ENCODE measurements around the gene FBXO31.

The FBXO31 gene

DNA sequence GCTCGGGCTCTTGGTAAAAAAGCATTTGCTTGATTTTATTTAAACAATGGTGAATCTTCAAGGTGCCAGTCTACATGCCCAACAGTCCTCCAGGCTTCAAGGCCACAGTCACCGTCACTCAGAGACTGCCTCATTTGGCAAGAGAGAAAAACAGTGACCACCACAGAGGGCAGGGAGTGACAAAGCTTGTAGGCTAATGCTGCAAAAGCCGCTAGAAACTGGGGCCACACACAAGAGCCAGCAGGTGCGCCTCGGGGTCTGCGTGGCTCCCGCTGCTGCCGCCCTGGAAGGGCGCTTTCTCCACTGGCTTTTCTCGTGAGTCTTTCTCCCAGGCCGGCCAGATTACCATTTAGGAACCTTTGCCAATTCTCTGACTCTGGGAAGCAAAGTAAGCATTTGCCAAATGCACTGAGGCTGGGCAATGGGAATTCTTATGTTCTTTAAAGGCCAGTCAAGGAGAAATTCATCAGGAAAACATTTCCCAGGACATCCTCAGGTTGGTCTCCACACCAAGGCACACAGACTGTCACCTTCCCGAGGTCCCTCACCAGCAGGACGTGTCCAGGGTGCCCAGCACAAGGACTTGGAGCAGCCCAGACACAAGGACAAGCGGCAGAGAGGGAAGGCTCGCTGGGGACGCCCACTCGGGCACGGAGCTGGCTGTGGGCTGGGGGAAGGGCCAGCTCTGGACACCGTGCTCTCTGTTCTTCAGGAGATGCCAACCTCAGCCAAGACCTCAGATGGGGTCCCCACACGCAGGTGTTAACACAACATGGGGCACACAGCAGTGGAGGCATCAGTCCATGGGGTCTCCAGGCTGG is 53.9 kb downstream of the FBXO31 start:
- no peak for DNase-seq (ENCODE audit: low read depth in 2 of 2)

DNA sequence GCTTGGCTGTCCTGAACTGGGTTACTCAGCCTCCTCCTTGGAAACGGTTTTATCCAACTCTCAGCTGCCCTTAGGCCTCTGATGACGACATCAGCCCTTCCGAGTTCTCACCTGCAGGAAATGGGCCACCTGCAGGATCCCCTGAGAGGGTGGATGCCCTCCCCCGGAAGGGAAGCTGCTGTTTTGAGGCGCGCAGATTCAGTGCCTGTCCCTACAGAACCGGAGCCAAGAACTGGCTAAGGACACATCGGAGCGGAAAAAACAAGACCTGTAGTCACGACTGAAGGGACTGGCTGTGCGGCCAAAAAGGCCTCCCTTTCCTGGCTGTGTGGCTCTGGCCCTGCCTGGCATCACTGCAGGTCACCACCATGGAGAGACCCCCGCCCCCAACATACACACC is 54.7 kb downstream of the FBXO31 start:
- no peak for DNase-seq (ENCODE audit: low read depth in 2 of 2)

DNA sequence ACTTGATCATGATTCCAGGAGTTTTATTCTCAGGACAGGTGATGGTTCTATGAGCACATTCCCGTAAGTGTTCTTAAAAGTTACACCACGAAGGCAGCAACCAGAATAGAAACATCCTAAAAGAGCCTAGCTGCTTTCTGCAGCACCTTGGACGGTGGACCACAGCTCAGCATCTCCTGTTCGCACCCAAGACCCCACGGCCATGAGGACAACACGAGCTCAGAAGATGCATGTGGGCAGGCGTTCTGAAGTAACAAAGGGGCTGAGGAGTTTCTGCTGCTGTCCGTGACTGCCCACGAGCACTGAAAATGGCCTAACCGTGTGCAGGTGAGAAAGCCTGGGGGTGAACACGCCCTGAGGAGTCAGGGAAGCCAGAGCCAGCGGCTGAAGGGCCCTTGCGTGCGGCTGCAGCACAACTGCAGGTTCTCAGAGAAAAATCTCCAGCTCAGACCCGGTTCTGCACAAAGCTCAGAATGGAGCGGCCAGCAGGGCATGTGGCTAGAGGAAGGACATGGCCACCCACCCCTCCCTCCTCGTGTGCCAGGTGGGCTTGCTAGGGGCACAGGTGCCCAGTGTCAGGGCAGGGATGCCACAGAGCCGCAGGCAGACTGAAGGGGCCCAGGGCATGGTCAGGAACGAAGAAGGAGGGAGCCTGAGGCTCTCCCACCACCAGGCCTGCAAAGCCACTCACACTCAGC is 55.6 kb downstream of the FBXO31 start:
- DNase-seq (ENCODE audit: low read depth in 2 of 2), result no peak

DNA sequence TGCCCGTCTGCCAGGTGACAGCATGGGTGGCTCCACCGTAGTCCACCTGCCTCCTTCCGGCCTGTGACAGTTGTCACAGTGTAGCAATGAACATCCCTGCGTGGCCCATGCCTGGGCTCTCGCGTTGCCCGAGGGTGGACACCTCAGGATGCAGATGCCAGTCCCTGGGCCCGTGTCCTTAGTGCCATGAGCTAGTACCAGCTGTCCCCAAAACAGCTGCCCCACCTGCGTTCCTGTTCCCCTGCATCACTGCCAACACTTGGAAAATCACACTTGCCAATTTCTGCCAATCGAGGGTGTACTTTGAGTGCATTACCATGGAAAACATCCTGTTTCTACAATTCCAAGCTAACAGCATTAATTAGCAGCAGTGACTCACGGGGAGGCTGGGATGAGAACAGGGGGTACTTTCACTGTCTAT is 57.4 kb downstream of the FBXO31 start:
- no peak for DNase-seq (ENCODE audit: low read depth in 2 of 2)

DNA sequence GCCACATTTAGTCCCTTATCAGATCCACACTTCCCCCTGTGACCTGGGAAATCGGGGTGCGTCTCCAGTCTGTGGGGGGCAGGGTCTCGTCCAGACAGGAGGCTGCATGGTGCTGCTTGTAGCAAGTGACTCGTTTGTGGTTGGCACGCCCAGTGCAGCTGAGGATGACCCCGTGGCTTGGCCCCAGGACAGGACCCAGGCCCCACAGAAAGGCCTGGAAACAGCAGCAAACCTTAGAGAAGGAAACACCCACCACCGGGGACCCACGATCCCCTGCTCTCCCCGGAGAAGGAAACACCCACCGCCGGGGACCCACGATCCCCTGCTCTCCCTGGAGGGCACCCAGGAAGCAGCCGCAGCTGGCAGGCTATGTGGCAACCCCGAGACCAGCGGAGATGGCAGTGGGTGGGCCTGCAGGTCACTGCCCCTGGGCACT is 58.1 kb downstream of the FBXO31 start:
- no peak for DNase-seq (ENCODE audit: low read depth in 2 of 2)

DNA sequence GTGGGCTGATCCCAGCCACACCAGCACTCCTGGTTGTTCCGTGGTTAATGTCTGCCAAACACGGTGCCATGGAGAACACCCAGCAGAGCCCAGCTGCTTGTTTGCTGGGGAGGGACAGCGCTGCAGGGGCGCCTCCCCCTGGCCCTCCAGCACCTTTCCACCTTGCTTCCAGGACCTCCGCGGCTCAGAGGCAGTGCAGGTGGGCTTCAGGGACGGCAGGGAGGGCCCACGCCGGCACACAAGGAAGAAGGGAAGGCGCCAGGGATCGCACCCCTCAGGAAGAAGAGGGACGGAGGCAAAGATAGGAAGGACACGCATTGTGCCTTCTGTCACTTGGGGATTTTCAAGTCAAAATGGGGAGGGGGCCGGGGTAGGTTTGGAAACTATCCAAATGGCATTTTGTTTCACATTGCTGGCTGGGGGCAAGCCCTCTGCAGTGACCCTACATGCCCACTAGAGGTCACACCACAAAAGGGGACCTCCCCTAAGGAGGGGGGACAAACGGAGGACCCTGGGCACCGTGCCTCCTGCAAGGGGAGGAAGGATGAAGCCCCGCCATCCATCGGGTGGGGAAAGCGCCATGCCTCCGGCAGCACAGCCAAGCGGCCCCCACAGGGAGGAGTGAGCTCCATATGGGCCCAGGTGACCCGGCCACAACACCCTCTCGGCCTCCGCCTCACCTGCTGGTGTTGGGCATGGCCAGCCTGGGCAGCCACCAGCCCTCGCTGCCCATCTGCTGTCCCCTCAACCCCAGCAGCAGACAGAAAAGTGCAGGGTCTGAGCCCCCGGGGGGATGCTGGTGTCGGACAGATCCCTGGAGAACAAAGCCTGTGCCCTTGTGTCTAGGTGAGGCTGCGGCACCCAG is 58.9 kb downstream of the FBXO31 start:
- peak; percentile 13 to 20 for DNase-seq (ENCODE audit: low read depth in 2 of 2)

DNA sequence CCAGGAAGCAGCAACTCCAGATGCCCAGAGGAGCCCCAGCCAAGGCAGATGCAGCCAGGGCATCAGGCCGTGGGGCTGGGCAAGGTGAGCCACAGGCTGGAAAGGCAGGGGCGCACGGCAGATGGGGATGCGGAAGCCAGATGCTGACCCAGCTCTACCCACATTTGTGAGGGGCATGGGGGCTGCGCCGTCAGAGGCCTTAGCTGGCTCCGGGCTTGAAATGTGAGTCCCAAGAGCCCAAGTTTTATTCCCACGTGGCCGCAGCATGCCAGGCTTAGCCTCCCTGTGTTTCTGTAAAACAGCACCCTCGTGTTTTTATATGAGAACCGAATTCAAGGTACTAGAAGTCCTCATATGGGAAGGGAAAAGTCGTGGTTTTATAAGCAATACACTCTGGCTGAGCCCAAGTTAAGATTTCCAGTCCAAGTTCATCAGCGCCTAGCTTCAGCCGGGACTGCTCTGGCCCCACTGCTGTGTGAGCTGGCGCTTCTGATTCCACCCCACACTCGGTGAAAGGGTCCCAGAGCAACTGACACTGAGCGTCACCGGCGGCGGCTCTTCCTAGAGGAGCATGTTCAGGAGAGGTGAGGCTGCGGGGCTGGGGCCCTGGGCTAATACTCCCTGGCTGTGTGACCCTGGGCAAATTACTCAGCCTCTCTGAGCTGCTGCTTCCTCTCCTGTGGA is 59.7 kb downstream of the FBXO31 start:
- no peak for DNase-seq (ENCODE audit: low read depth in 2 of 2)

DNA sequence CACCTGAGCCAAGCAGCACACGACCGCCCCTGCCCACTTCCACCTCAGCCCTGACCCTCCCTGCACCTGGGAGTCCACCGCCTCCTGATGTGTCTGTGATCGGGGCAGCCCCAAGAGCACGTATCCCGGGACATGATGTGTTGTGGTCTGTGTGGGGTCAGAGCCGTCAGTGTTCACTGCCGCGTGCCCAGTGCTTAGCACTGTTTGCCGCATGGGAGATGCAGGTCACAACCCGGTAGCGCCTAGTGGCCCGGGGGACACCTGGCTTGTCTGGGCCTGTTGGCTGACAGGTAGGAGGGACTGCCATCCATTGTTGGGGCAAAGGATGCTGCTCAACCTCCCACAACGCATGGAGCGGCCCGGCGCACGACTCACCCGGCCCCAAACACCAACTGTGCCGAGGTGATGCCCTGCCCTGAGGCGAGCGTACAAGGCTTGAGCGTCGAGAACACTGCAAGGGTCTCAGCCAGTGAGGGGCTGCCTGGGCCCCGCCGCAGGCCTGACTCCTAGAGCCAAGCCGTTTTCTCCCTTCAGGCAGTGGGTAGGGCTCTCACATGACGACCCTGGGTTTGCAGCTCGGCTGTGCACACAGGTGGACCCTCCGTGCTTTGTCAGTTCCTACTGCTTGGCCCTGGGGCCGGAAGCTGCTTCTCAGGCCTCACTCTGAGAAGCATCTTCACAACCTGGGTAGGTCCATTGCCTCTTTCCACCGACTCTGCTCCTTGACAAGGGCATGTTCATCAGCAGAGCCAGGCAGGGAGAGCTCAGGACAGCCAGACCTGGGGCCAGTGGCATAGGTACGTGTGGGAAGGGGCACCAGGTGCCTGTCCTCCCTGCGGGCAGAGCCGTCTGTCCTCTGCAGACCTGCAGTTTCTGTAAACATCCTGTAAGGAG is 60.5 kb downstream of the FBXO31 start:
- no peak for DNase-seq (ENCODE audit: low read depth in 2 of 2)

DNA sequence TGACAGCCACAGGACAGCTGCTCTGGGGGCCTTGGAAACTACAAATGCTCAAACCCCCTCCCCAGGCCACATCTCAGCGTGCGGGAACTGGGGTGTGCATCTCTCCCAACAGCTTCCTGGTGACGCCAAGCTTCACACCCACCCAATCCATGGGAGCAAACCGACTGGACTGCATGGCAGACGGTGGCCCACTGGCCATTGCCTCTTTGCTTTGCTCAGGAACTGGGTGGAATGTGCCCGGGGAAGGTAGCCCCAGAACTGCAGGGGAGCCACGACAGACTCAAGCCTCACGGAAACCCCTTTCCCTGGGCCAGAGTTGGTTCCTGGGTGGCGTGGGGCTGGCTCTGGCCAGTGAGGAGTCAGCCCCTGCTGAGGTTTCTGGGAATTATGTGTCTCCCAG is 61.2 kb downstream of the FBXO31 start:
- no peak for DNase-seq (ENCODE audit: low read depth in 2 of 2)

DNA sequence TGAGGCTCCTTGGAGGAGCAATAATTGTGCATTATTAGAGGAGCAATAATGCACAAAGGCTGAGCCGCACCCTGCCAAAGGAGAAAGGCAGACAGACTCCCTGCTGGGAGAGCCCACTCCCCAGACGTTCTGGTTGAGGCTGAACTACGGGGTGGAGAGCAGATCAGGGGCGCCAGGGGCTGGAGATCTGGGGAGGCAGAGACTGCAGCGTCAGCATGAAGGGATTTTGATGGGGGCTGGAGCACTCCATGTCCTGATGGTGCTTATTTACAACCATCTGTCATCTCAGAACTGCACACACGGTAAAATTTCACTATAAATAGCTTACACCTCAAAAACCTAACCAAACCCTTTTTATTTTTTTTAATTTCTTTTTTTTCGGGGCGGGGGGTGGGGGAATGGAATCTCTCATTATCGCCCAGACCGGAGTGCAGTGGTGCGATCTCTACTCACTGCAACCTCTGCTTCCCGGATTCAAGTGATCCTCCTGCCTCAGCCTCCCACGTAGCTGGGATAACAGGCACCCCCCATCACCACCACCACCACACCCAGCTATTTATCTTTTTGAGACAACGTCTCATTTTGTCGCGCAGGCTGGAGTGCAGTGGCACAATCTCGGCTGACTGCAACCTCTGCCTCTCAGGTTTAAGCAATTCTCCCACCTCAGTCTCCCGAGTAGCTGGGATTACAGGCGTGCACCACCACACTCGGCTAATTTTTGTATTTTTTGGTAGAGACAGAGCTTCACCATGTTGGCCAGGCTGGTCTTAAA is 62.1 kb downstream of the FBXO31 start:
- no peak for DNase-seq (ENCODE audit: low read depth in 2 of 2)

DNA sequence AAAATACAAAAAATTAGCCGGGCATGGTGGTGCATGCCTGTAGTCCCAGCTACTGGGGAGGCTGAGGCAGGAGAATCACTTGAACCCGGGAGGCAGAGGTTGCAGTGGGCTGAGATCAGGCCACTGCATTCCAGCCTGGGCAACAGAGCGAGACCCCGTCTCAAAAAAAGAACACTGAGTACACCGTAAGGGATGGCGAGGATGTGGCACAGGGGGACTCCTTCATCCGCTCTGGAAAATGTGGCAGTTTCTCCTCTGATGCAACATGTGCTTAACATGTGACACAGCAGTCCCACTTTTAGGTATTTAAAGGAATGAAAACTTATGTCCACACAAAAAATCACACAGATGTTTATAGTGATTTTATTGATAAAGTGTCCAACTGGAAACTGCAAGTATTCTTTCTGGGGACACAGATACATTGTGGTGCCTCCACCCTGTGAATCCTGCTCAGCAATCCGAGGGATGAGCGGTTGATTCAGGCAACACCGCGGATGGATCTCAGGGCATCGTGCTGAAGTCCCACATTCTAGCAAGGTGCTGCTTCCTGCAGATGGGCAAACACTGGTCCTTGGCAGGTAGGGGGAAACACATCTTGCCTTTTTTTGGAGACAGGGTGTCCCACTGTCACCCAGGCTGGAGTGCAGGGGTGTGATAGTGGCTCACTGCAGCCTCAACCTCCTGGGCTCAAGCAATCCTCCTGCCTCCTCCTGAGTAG is 62.9 kb downstream of the FBXO31 start:
- no peak for DNase-seq (ENCODE audit: low read depth in 2 of 2)

DNA sequence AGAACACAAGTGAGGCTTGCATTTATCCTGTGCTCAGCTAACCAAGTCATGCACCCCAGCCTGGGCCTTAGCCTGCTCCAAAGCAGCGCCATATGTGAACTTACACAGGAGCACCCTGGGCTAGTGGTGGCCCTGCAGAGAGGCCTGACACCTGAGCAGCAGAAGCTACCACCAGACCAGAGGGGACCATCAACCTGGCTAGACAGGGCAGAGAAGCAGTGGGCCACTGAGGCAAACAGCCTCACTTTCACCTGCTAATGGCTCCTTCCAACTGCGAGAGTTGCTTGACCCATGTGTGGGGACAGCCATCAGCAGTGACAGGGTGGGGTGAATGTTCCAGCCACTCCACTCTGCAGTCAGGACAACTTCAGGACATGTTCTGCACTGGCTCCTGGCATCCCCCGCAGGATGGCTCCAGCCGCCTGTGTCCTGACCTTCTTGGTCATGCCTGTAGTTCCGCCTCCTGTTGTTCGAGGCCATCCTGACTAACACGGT is 63.5 kb downstream of the FBXO31 start:
- DNase-seq (ENCODE audit: low read depth in 2 of 2), result no peak

DNA sequence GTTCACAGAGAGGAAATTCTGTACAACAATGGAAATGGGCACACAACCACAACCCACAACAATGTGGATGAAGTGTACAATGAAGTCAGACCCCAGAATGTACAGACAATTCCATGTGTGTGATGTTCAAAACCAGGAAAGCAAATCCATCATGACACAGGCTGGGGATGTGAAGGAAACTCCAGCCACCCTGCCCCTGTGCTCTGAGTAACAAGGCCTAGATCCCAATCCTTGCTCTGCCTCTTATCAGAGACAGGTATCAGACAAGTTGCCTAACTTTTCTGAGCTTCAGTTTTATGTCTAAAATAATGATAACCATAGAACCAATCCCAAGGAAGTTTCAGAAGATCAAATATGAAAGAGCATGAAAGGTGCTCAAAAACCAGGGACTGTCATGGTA is 64.6 kb downstream of the FBXO31 start:
- DNase-seq (ENCODE audit: low read depth in 2 of 2), result no peak

DNA sequence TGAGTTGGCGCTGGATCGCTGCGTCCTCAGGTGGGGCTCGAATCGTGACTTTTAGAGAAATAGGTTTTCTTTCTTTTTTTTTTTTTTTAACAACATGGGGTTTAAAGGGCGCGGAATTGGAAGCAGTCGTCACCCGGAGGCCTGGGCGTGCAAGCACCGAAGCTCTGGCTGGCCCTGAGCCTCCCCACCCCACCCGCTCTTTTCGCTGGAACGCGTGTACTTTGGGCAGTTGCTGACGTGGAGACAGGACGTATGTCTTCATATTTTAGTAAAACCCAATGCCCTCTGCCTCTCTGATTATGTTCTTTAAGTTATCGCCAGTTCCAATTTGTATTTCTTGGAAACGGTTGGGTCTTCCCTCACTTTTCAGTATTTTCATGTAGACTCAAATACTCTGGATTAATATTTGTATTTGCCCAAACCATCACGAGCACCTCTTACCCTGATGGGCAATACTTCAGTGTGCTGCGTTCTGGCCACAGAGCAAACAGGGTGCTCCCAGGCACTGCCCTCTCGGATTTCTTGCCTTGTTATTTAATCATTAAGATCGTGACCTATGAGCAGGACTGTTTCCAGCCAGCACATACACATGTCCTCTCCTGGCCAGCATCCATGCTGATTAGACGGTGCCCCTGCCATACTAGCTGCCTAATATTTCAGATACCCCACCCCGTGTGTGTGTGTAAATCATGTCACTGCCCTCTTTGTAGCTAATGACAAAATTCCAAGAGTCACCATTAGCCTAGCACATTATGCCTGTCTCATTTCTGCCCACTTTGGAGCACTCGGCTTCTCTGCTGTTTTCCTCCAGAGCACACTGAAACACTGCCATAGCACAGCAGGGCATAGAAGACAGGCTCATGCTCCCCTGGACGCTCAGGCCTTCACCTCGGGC is 65.6 kb downstream of the FBXO31 start:
- DNase-seq (ENCODE audit: low read depth in 2 of 2), result no peak

DNA sequence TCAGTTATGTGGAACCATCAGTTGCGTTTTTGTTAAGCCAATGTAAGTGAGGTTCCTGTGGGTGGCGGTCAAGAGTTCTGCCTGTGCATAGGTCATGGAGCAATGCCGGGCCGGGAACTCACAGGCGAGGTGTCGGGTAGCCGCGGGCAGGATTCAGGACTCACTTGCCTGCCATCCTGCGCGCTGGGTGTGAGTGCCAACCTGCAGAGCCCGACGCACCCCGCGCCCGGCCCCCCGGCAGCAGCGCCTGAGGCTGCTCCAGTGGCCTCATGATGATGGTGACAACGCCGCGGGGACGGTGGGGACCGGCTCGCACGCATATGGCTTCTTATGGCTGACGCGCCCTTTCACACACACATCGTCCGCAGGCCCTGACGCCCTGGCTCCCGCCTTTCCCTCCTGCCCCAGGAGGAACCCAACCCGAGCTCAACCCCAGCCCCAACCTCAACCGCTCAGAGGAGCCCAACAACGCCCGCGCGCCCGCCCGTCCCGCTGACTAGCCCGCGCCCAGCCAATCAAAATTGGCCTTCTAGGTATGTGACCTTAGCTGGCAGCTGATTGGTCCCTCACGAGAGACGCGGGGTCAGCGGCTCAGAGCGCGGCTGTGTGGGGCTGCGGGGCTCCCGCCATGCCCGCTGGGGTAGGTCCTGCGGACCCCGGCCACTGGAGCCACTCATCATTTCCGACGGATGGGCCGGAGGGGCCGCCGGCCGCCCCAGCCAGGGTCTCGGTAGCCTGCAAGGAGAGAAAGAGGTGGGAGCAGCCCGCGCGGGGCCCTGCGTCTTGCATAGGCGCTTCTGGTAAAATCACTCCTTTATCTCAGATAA is 66.4 kb downstream of the FBXO31 start, which contains the start of gene C16orf95:
Gene C16orf95 (minus strand): TSS at position 470 of the 827 bp plus-strand sequence. CDS start 150 bp downstream, at position 320.
- peak; percentile 97 for DNase-seq (ENCODE audit: low read depth in 2 of 2)

DNA sequence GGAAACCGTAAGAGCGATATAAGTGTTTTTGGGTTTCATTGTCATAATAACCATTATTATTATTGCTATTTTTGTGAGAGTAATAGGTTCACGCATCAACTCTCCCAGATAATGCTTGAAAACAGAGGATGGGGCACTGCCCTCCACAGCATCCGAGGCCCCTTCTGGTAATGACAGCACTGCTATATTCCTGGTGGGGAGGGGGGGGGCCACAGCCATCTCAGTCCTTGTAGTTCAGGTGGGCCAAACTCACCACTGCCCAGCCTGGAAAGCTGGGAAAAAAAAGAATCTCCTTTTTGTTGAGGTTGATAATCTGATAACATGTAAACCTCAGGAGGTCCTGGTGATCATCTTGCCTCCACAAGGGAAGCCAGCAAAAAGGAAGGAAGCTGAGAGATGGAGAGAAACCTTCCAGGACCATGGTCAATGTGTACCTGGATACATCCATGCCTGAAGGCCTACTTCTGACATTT is 67.1 kb downstream of the FBXO31 start:
- no peak for DNase-seq (ENCODE audit: low read depth in 2 of 2)

DNA sequence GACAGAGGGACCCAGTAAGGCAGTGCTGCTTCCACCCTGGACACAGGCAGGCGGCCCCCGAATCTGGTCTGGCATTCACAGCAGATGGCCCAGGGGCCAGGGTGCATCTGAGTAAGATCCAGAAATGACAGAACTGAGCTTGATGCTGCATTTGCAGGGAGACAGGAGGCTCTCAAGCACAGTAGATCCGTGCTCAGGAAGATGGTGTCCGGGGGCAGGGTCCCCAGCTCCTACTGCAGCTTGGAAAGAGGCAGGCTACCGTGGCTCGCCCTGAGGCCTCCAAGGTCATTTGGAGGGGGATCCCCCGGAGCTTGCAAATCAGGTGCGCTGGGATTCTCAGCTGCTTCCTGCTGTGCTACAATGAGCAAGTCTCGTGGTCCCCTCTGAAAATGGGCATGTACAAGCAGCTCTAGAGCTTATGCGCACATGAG is 68.6 kb downstream of the FBXO31 start:
- DNase-seq (ENCODE audit: low read depth in 2 of 2), result no peak

Measured in stimulated activated CD8-positive, alpha-beta memory T cell treated with anti-CD3 and anti-CD28 coated beads, Interleukin-7, amount 100 ng/mL, for 1 hour (primary cell).